PFSK-1 (cell line): ENCODE results near the gene RICTOR.

ENCODE experiments used
- FOXP2 ChIP-seq: optimal IDR thresholded peaks from 2 replicates; pipeline ENCODE3; 2011; ENCODE audit warnings: borderline replicate concordance, control low read depth, inconsistent platforms; ENCODE audit not compliant: insufficient read depth; ENCODE audit errors: extremely low read length, extremely low read depth
- POLR2AphosphoS5 ChIP-seq: IDR thresholded peaks from 2 replicates; pipeline ENCODE4 v1.6.1; 2012; ENCODE audit warnings: low read depth, mild to moderate bottlenecking, control low read depth, low read length, moderate library complexity
- REST ChIP-seq, 2 experiments: IDR thresholded peaks; 2 replicates each; pipeline versions ENCODE4 v1.6.1 to v1.8.0; 2011 to 2012; ENCODE audit warnings: low read depth in 2 of 2, low read length in 2 of 2, control low read depth in 1 of 2, inconsistent platforms in 1 of 2, mild to moderate bottlenecking in 1 of 2, moderate library complexity in 1 of 2; ENCODE audit not compliant: insufficient read depth in 1 of 2
- SIN3A ChIP-seq: IDR thresholded peaks from 2 replicates; pipeline ENCODE4 v1.6.1; 2012; ENCODE audit warnings: mild to moderate bottlenecking, low read length, moderate library complexity, borderline replicate concordance; ENCODE audit not compliant: insufficient read depth
- TAF1 ChIP-seq: IDR thresholded peaks from 2 replicates; pipeline ENCODE4 v1.6.1; 2012; ENCODE audit warnings: low read length, control low read depth, borderline replicate concordance; ENCODE audit not compliant: insufficient read depth

DNA sequence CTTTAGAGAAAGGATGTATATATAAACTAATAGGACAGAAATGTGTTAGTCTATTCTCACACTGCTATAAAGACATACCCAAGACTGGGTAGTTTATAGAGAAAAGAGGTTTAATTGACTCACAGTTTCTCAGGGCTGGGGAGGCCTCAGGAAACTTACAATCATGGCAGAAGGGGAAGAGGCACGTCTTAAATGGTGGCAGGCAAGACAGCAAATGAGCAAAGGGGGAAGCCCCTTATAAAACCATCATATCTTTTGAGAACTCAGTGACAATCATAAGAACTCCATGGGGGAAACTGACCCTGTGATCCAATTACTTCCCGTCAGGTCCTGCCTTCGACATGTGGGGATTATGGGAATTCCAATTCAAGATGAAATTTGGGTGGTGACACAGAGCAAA lies 8.8 kb upstream of the RICTOR start:
- TF ChIP-seq POLR2AphosphoS5 (no peak), REST (IDR thresholded peaks at IDR 0.05; ENCODE audit: insufficient read depth in 1 of 2, low read depth in 2 of 2, low read length in 2 of 2) (no peak), SIN3A (no peak), TAF1 (no peak), FOXP2 (no peak)
